Esophagus muscularis mucosa (tissue), 4 donors: ENCODE data around the gene GALE.

Source experiments
- EP300 ChIP-seq: sonication (generic); formaldehyde crosslinking; IDR thresholded peaks from one replicate; pipeline ENCODE4 v1.6.1; 2017; ENCODE audit warnings: antibody characterized with exemption
- POLR2A ChIP-seq: fragments of 450-650 bp; IDR thresholded peaks from one replicate; pipeline ENCODE4 v1.6.1; 2017; ENCODE audit warnings: antibody characterized with exemption, moderate library complexity, mild to moderate bottlenecking, low read depth
- TF ChIP-seq, protein P1 (sequence below), 3 experiments: fragments of 200-600 bp in 2 of 3; fragments of 450-650 bp in 1 of 3; sonication (generic) in 2 of 3; IDR thresholded peaks; one replicate each; pipeline ENCODE4 v1.5.1; 2017 to 2019; ENCODE audit warnings: antibody characterized with exemption in 3 of 3, mild to moderate bottlenecking in 2 of 3, moderate library complexity in 1 of 3

DNA sequence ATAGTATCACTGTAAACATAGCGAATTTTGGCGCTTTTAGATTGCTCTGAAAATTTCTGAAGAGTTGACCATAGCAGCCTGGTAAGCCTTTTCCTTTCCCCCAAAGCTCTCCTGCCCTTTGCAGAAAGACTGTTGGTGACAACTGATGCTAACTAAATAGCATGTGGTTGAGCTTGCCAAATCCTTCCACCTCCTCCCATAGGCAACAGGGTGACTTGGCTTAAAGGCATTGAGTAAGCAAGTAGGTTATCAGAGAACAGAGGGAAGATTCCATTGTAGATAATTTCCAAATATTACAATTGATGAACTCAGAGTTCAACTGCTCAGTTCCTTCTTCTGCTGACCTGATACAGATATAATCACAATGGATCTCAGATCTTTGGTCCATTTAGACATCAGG, 44.6 kb upstream of the GALE start:
- TF ChIP-seq, protein P1, sequence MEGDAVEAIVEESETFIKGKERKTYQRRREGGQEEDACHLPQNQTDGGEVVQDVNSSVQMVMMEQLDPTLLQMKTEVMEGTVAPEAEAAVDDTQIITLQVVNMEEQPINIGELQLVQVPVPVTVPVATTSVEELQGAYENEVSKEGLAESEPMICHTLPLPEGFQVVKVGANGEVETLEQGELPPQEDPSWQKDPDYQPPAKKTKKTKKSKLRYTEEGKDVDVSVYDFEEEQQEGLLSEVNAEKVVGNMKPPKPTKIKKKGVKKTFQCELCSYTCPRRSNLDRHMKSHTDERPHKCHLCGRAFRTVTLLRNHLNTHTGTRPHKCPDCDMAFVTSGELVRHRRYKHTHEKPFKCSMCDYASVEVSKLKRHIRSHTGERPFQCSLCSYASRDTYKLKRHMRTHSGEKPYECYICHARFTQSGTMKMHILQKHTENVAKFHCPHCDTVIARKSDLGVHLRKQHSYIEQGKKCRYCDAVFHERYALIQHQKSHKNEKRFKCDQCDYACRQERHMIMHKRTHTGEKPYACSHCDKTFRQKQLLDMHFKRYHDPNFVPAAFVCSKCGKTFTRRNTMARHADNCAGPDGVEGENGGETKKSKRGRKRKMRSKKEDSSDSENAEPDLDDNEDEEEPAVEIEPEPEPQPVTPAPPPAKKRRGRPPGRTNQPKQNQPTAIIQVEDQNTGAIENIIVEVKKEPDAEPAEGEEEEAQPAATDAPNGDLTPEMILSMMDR (IDR thresholded peaks at IDR 0.05), result no peak
- TF ChIP-seq EP300 (no peak), POLR2A (no peak)
